Measurements from ENCODE around the gene PRICKLE4.
A peak's percentile ranks its signal among the peaks of the same experiment; 100 is the strongest.
"Not testable (repeated sequence)": the region's sequence is repeated elsewhere in the genome, so short reads cannot be mapped to it uniquely, and the experiment has no call there.

Gene PRICKLE4

DNA sequence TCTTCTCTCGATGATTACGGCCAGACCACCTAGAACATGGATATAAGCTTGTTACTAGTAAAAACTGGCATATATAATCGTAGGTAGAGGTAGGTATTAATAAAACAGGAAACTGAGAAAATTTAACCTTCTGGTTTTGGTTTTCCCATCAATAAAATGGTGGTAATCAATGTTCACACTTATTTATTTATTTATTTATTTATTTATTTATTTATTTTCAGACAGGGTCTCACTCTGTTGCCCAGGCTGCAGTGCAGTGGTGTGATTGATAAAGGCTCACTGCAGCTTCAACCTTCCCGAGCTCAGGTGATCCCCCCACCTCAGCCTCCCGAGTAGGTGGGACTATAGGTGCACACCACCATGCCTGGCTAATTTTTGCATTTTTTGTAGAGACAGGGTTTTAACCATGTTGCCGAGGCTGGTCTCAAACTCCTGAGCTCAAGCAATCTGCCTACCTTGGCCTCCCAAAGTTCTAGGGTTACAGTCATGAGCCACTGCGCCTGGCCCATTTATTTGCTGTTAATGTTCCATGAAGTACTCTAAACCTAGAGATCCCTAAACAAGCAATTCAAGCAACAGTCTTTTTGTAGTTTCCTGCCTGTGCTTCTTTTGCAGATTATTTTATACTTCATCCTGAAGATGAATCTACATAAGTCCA, 18.4 kb downstream of the PRICKLE4 start:
- no peak for DNase-seq (ENCODE audit: low read depth)

DNA sequence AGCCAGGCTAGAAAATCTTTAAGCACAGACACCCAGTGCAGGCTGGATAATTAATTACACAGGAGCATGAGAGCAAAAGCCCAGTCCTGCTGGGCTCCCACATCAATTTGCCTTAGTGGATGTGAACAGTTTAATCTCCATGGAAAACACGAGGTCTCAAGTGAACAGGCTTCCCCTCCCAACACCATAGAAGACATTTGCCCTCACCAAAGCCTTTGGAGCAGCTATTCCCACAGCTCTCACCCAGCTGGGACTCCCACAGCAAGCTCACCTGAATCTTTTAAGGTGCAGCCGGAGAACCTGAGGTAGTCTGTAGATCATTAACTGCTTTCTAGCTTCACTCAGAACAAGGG, 19.0 kb downstream of the PRICKLE4 start:
- DNase-seq (ENCODE audit: low read depth): no peak

DNA sequence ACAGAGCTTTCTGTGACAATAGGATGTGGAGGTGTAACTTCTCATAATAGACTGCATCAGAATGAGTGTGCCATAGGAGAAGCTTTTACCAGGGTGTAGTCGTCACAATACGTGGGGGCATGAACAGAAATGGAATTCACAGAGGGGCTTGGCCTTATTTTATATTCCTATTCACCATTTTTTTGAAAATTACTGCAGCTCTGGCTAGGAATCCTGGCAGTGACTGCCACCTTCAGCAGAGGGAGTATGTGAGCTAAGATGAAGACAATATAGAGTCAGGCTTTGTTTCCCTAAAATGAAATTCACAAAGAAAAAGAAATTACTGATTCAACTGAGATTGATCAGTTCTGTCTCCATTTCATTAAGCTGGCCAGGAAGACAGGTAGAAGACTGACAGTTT, 20.8 kb downstream of the PRICKLE4 start:
- no peak for DNase-seq (ENCODE audit: low read depth)

DNA sequence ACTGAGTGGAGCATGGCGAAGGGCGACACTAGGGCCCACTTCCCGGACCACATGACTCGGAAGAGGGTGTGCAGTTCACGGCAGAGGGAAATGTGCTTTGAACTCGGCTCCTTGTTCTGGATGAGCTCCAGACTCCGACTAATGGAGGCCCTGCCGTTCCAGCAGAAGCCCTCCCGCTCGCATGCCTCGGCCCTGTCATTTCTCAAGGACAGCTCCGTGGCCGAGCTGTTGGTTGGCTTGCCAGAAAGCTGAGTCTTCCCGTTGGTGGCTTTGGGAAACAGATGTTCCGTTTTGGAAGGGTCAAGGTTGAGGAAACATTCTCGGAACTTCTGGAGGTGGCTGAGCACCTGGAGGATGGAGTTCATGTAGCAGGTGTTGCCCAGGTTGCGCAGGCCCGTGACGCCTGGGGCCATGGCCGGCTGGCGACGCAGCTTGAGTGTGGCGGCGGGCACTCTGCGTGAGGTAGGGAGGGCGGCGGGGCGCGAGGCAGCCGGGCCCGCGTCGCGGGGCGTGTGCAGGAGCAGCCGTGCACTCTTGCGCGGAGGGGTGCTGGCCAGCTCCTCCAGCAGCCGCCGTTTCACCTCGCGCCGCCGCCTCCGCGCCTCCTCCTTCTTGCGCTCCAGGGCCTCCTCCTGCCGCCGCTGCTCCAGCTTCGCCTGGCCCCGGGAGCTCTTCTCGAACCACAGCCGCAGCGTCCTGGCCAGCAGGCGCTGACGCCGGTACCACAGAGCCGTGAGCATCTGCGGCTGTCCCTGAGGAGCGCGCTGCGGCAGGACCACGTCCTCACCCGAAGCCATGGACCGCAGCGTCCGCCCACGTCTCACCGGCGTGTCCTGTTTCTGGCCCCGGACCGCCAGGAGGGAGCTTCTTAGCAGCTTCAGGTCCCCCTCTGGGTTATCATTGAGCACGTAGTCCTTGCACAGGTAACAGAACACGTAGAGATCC, 25.5 kb downstream of the PRICKLE4 start:
- DNase-seq (ENCODE audit: low read depth): no peak

DNA sequence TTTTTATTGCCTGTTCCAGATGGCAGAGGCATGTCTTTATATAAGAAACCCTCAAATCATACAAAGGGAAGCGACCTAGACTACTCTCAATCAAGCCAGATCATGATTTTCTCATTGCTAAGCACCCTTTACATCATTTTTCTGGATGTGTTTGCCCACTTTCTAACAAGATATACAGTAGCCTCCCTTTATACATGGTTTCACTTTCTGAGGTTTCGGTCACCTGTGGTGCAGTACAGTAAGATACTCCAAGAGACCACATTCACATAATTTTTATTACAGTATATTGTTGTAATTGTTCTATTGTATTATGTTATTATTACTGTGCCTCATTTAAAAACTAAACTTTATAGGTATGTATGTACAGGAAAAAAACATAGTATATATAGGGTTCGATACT, 30.5 kb downstream of the PRICKLE4 start:
- DNase-seq (ENCODE audit: low read depth): no peak

DNA sequence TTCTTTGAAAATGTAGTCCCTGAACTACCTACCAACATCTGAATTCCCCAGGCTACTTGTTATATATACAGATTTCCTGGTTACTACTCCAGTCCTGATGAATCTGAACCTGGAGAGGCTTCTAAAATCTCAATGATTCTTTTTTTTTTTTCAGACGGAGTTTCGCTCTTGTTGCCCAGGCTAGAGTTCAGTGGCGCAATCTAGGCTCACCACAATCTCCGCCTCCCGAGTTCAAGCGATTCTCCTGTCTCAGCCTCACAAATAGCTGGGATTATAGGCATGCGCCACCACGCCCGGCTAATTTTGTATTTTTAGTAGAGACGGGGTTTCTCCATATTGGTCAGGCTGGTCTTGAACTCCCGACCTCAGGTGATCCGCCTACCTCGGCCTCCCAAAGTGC, 31.4 kb downstream of the PRICKLE4 start:
- DNase-seq (ENCODE audit: low read depth): not testable (repeated sequence)

DNA sequence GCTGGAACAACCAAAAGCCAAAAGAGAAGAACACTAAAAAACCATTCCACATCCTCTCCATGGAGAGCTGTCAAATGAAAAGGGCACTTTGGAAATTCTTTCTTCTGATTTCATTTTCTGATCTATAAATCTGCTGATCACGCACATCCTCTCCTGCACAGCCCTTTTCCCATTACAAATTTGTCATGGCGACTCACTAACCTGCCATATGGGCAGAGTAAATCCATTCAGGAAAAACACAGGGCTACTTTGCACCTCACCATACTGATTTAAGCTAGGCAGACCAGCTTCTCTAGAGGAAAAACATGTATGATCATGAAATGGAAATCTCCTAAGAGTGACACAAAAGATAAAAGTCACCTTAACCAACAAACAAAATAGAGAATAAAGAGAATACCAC, 32.9 kb downstream of the PRICKLE4 start:
- DNase-seq (ENCODE audit: low read depth): no peak

DNA sequence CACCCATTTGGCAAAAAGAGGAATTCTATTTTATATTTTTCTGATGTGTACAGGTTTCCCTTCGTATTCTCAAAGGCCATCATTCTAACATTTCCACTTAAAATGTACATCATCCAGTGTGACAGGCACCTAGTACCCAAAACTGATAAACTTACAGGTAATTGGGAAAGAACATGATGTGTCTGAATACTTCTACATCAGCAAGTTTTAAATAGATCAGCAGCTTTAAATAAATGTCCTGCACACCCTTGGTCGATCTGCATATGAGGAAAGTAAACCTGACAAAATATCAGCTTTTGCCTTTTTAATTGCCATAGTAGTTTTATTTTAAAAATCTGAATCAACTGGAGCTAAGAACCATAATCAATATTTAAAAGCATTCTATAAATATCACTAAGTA, 33.4 kb downstream of the PRICKLE4 start:
- DNase-seq (ENCODE audit: low read depth): no peak

DNA sequence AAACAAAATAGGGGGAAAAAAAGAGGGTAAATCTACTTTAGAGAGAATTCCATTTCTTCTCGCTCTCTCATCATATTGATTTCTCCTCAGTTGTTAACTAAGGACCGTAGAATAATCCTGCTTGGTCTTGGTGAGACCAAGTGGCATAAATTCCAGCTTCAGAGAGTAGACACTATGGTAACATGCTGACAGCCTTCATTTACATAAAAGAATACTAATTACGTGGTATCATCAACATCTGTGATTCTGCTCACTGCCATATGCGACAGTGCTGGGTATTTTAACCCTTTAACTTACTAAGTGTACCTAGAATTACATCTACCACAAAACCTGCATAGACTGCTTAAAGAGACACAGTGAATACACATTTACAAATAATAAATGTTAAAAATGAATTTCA, 34.0 kb downstream of the PRICKLE4 start:
- no peak for DNase-seq (ENCODE audit: low read depth)

DNA sequence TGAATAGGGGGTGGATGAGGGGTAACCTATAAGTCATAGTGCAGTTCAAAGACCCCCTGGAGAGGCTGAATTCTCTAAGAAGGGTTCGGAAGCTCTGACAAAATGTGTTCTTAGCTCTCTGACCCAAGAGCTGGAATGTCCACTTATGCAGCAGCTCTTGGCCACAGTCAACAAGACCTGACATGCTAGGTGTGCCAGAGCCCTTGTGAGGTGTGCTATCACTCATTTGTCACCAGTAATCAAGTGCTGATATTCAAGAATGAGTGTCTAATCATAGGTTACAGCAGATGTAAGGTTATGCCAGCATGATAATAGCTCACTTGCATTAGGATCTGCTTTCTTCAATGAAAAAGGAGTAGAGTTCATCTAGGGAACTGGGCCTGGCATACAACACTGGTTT, 35.0 kb downstream of the PRICKLE4 start:
- no peak for DNase-seq (ENCODE audit: low read depth)

DNA sequence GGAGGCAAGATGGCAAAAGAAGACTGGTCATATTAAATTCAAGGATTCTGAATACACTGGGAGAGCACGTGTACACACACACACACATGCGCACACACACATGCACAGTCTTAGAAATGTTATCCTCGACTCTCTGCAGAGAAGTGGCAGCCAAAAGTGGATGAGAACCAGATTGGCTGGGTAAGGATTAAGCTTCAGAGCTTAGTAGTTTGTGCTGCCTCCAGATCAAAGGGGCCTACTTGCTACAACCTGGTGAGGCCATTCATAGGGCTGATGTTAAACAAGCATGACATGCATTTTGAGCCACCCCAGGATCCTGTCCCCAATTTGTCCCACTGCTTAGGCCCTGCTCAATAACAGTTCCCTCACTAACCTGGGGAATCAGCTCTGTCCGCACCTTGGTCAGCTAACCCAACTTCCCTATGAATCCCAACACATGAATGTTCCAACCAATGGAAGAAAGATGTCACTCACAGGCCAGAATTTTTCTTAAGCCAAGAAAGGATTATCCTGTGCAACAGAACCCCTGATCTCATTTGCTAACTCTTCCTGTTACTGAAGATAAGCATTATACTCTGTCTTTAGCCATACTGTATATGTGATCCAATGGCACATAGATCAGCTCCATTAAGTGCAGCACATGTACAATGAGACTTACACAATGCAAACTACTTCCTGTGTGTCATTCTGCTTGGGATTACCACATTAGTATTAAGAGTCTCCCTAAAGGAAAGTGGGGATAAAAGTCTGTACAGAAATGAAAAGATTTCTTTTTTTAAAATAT, 37.9 kb downstream of the PRICKLE4 start:
- DNase-seq (ENCODE audit: low read depth): peak; percentile 24

DNA sequence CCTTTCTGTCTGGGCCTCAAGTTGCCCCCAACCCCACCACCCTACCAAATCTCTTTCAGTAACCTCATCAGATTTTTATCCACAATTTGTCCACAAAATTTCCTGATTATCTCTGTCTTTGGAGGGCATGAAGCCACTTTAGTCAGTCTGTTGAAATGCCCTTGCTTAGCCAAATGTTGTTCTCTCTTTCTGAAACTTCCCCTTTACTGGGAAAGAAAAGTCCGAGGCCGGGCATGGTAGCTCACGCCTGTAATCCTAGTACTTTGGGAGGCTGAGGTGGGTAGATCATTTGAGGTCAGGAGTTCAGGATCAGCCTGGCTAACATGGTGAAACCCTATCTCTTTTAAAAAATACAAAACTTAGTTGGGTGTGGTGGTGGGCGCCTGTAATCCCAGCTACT, 40.7 kb downstream of the PRICKLE4 start:
- DNase-seq (ENCODE audit: low read depth): no peak

DNA sequence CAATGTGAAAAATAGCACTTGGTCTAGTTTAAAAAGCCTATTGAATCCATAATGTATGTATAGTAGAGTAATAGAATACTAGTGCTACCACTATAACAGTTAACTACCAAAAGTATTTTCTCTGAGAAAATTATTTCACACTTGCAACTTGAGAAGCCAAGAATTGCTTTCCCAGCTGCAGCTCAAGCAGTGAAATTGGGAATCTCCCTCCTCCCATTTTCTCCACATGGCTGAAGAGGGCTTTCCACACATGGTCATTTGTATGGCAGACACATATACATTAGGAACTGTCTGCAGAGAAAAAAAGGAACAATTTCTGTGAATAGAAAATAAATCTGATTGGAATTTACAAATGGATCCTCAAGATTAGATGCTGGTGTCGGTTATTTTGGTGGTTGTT, 41.4 kb downstream of the PRICKLE4 start:
- no peak for DNase-seq (ENCODE audit: low read depth)

DNA sequence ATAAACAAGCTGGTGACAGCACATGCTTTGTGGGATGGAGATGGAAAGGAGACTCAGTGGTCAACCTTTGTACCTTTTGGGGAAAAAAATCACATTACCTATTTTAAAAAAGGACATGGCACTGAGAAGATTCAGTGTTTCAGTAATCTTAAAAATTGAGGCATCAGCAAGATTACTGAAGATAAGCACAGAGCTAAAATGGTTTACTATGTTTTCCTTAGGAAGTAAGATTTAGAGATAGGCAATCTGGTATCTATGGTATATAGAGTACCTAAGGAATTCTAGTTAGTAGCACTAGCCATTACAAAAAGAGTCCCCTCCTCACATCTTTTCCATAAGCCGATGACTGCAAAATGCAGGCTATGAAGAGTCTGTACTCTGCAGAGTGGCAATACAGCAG, 42.6 kb downstream of the PRICKLE4 start:
- DNase-seq (ENCODE audit: low read depth): no peak

DNA sequence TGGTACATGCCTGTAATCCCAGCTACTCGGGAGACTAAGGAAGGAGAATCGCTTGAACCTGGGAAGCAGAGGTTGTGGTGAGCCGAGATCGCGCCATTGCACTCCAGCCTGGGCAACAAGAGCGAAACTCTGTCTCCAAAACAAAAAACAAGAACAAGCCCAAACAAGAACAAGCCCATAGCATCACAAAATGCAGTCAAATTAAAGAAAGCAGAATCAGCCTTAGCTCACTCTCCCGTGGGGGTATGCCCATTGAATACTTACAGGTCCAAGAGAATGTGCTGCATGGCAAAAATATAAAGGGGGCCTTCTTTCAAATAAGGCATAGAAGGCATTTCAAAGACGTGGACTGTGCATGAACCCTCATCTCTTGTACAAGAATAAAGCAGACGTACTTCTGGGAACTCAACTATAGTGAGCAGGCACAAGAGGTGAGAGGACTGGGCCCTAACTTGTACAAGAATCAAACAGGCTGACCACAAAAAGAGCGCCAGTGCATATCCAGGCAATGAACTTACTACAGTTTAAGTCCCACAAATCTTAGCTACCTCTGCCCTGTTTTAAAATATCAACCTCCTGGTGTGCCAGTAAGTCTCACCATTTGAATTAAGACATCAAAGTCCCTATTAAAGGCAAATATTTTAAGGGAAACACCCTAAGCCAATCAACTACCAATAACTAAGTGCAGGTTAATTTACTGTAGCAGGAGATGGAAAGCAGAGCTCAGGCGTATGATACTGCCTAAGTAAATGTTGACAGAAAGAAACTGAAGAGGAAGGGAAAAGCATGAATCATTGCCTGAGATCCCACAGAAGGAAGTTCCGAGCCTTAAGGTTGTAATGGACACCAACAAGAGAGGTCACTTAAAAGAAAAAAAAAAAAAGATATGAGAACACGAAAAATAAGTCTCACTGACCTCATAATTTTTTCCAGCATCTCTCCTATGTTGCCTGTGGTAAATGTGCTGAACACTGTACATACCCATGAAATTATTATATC, 44.3 kb downstream of the PRICKLE4 start:
- DNase-seq (ENCODE audit: low read depth): no peak

DNA sequence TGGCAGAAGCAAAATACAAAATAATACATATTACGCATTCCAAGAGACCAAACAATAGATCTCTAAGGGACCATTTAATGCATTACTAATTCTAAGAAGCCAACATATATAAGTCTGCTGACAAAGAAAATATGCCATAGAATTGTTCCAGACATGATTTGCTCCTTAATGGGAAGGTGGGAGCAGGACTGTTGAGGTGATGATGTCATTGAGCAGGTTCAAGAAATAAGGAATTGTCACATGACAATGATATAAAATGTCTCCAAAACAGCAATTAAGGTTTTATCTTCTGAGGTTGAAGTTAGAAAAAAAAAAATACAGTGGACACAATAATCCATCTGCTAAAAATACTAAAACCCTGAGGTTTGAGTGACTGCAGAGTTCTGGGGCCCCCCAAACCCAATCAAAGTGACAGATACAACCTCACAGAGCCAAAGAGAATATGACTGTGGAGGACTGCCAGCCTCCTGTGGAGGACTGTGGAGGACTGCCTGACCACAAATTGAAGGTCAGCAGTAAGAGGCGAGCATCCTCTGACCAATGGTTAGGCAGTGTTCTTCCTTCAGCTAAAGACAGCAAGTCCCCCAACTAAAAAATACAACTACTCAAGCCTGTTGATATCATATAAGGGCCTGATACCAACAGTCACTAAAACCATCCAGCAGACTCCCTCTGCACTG, 45.9 kb downstream of the PRICKLE4 start:
- no peak for DNase-seq (ENCODE audit: low read depth)

DNA sequence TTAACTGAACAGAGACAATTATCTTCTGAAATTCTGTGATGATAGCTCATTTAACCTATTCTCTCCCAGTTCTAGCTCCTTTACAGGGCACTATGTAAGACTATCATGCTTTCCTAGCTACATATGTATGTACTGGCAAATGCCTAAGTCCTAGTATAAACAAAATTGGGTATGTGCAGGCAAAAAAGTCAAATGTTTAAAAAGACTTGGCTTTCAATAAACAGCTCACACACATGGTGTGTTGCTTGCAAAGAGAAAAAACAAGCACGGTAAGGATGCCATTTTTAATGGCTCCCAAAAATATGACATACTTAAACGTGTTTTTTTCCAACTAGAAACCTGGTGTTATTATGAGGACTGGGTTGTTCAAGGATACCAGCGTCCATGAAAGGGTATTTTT, 51.7 kb downstream of the PRICKLE4 start:
- no peak for DNase-seq (ENCODE audit: low read depth)

DNA sequence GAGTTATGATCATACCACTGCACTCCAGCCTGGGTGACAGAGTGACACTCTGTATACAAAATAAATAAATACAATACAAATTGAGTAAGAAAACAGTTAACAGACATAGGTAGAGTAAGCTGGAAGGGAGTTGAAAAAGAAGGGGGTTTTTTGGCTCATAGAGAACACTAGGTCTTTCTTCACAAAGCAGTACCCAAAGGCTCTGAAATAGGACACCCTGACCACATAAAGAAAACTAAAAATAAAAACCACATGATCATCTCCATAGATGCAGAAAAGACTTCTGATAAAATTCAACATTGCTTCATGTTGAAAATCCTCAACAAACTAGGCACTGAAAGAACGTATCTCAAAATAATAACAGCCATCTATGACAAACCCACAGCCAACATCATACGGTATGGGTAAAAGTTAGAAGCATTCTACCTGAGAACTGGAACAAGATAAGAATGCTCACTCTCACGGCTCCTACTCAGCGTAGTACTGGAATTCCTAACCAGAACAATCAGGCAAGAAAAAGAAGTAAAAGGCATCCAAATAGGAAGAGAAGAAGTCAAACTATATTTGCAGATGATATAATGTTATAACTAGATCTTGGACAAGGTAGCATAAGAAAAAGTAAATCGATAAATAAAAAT, 55.6 kb downstream of the PRICKLE4 start:
- no peak for DNase-seq (ENCODE audit: low read depth)

DNA sequence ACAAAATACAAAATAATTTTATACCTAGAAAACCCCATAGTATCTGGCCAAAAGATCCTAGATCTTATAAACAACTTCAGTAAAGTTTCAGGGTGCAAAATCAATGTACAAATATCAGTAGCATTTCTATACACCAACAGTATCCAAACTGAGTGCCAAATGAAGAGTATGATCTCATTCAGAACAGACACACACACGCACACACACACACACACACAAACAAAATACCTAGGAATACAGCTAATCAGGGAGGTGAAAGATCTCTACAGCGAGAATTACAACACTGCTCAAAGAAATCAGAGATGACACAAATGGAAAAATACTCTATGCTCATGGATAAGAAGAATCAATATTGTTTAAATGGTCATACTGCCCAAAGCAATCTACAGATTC, 56.1 kb downstream of the PRICKLE4 start:
- no peak for DNase-seq (ENCODE audit: low read depth)

All from CMK (cell line).